ENCODE data around the gene PNLIPRP3. TPM values are rescaled to one million over a fixed set of nuclear protein-coding genes. Genes with fewer than 3 reads are reported as not detected.
"Not testable (repeated sequence)": the region's sequence is repeated elsewhere in the genome, so short reads cannot be mapped to it uniquely, and the experiment has no call there.

Gene PNLIPRP3
- total RNA-seq: under 1 TPM in 1 of 3 donors, not detected in 2; 0.28 TPM
- long read RNA-seq, donor 1: 0 reads
- long read RNA-seq, donor 2: 0 reads

DNA sequence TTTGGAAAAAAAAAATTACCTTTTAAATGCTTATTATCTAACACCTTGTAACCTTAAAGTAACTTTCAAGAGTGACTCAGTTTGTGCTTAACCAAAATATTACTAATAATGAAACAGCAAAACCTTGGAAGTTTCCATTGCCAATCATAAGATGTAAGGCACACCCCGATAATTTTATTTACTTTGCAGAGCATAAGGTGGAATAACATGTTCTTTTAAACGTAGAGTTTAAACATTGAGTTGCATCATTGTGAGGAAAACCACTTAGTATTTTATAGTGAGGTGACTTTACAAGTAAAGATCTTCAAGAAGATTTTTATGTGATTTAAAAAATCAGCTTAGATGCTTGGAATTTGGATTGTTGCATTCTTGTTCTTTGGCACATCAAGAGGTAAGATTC is at the start of gene PNLIPRP3:
TSS of gene PNLIPRP3 (plus strand) at position 177 of the 400 bp plus-strand sequence. CDS start at position 343, 166 bp downstream.
- ATAC-seq: no peak
- H3K4me3 ChIP-seq: no peak within 1 kb of the TSS
- no peak for DNase-seq
- H3K36me3 ChIP-seq (ENCODE audit: low read depth): no peaks in the 10 kb centered on the region
- no peaks in the 10 kb centered on the region for H3K9me3 ChIP-seq
- intact Hi-C loops (cut with DNase I, micrococcal nuclease): no loop called here
- no peaks in the 10 kb centered on the region for H3K4me1 ChIP-seq (ENCODE audit: low read depth)
- TF ChIP-seq, protein P1, sequence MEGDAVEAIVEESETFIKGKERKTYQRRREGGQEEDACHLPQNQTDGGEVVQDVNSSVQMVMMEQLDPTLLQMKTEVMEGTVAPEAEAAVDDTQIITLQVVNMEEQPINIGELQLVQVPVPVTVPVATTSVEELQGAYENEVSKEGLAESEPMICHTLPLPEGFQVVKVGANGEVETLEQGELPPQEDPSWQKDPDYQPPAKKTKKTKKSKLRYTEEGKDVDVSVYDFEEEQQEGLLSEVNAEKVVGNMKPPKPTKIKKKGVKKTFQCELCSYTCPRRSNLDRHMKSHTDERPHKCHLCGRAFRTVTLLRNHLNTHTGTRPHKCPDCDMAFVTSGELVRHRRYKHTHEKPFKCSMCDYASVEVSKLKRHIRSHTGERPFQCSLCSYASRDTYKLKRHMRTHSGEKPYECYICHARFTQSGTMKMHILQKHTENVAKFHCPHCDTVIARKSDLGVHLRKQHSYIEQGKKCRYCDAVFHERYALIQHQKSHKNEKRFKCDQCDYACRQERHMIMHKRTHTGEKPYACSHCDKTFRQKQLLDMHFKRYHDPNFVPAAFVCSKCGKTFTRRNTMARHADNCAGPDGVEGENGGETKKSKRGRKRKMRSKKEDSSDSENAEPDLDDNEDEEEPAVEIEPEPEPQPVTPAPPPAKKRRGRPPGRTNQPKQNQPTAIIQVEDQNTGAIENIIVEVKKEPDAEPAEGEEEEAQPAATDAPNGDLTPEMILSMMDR (IDR thresholded peaks at IDR 0.05): no peak

DNA sequence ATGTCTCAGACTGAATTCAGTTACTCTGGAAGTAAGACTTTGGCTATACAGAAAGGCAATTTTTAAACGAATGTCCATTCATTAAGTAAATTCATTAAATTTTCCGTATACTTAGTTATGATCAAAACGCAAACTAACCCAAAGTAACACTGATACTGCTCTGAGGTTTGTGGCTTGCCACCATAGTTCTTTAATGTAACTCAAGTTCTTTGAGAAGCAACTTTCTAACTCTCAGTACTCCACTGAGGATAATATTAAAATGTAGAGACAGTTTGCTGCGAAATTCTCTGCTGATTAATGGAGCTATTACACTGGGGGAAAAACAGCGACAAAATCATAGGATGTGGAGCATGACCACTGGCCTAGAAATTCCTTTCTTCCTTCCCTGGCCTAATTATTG is 45.4 kb upstream of the PNLIPRP3 start:
- no peak for DNase-seq
- no peak for ATAC-seq
- TF ChIP-seq, protein P1 (IDR thresholded peaks at IDR 0.05): no peak
- Histone ChIP-seq H3K4me1 (ENCODE audit: low read depth) (no peaks in the 10 kb centered on the region), H3K36me3 (ENCODE audit: low read depth) (no peaks in the 10 kb centered on the region), H3K4me3 (no peak overlapping the region), H3K9me3 (no peaks in the 10 kb centered on the region)
- intact Hi-C loops (cut with DNase I, micrococcal nuclease): no loop called here

DNA sequence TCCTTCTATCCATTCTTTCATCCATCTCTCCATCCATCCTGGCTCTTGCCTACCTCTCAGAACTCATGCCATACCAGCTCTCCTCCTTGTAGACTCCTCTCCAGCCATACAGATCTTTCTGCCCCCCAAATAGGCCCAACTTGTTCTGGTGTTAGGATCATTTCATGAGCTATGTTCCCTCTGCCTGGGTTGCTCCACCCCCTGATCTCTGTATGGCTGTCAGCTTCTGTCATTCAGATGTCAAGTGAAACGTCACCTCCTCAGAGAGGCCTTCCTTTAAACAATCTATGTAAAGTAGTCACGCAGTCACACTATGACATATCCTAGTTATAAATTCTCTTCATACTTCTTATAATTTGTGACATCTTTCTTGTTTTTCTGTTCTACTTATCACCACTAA is 42.3 kb upstream of the PNLIPRP3 start:
- intact Hi-C loops (cut with DNase I, micrococcal nuclease): loop anchor here in 1 of 2 donors (5.0 kb wide), 2 partner anchors 588 to 828 kb away; no protein-coding TSS in a partner anchor
- DNase-seq (no peak), ATAC-seq (no peak)
- TF ChIP-seq, protein P1 (IDR thresholded peaks at IDR 0.05): no peak
- Histone ChIP-seq H3K9me3 (no peaks in the 10 kb centered on the region), H3K36me3 (ENCODE audit: low read depth) (no peaks in the 10 kb centered on the region), H3K4me3 (no peak overlapping the region), H3K4me1 (ENCODE audit: low read depth) (no peaks in the 10 kb centered on the region)

DNA sequence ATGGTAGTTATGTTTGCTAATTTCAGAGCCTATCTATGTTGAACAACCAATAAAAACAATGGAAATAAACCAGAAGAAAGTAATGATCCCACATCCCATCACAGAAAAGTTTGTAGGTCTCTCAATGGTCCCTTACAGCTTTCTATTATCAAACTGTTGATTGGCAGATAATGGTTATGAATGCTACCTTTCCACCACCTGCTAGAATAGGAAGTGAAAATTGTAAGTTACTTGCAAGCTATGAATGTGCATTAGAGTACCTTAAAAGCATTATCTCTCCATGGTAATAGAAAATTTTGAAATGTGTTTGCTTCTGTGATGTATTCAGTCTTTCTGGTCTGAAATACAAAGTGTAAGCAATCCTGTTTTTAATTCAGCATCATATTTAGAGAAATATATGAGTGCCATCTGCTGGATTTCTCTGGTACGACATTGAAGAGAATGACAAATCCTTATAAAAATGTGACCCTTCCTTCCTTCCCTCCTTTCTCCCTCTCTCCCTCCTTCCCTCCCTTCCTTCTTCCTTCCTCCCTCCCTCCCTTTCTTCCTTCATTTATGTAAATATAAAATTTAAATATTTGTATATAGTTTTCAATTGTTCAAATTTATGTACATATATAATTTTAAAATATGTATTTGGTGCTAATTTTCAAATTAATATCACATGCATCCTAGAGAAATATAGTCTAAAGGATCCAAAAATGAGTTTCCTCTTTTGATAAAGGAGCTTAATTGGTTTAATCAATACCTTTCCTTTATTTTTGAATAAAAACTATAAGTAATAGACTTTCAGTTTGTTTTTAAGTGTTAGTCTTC is 41.4 kb upstream of the PNLIPRP3 start:
- DNase-seq: peak in 1 of 3 donors; percentile 54
- Histone ChIP-seq H3K4me3 (no peak overlapping the region), H3K9me3 (no peaks in the 10 kb centered on the region), H3K36me3 (ENCODE audit: low read depth) (no peaks in the 10 kb centered on the region), H3K4me1 (ENCODE audit: low read depth) (no peaks in the 10 kb centered on the region)
- ATAC-seq: no peak
- intact Hi-C loops (cut with DNase I, micrococcal nuclease): loop anchor here in 1 of 2 donors (5.0 kb wide), 2 partner anchors 589 to 829 kb away; no protein-coding TSS in a partner anchor
- TF ChIP-seq, protein P1 (IDR thresholded peaks at IDR 0.05): no peak

DNA sequence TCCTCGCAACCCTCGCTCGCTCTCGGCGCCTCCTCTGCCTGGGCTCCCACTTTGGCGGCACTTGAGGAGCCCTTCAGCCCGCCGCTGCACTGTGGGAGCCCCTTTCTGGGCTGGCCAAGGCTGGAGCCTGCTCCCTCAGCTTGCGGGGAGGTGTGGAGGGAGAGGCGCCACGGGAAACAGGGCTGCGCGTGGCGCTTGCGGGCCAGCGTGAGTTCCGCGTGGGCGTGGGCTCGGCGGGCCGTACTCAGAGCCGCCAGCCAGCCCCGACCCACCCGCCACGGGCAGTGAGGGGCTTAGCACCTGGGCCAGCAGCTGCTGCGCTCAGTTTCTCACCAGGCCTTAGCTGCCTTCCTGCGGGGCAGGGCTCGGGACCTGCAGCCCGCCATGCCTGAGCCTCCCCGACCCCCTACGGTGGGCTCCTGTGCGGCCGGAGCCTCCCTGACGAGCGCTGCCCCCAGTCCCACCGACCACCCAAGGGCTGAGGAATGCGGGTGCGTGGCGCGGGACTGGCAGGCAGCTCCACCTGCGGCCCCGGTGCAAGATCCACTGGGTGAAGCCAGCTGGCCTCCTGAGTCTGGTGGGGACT is 34.3 kb upstream of the PNLIPRP3 start:
- ATAC-seq; H3K4me3 ChIP-seq; DNase-seq; intact Hi-C loops (cut with DNase I, micrococcal nuclease); H3K36me3 ChIP-seq (ENCODE audit: low read depth); H3K4me1 ChIP-seq (ENCODE audit: low read depth); H3K9me3 ChIP-seq: not testable (repeated sequence)
